ENCODE data around the gene SLC48A1.
A peak's percentile ranks its signal among the peaks of the same experiment; 100 is the strongest.

Gene SLC48A1

GRCh38 chr12:47776471-47777143 lies 3.6 kb downstream of the SLC48A1 start:
- H3K27ac ChIP-seq (replicated peaks; ENCODE audit: low read length), result no peak overlapping the region

GRCh38 chr12:47777151-47777550 lies 4.1 kb downstream of the SLC48A1 start:
- no peak overlapping the region for H3K9ac ChIP-seq (ENCODE audit: low read depth, low read length, poor library complexity)
- H3K23ac ChIP-seq (ENCODE audit: low read depth, low read length, poor library complexity), result peak overlapping the region; percentile 18
- H3K36me3 ChIP-seq (replicated peaks in 1 of 2; ENCODE audit: control insufficient read depth in 2 of 2, insufficient read depth in 2 of 2, low read length in 2 of 2), result peaks cover 6 to 15% of the 10 kb centered on the region in 2 donors
- no peak overlapping the region for H3K4ac ChIP-seq (ENCODE audit: low read length)
- no peak overlapping the region for H4K91ac ChIP-seq (ENCODE audit: low read depth, low read length, poor library complexity)
- H3K18ac ChIP-seq (ENCODE audit: low read length), result peak overlapping the region; percentile 16
- no peaks in the 10 kb centered on the region for H3K9me3 ChIP-seq (replicated peaks in 1 of 2; ENCODE audit: control insufficient read depth in 2 of 2, insufficient read depth in 1 of 2, low read depth in 1 of 2, low read length in 2 of 2)
- no CpG with 5 or more reads among the region's 1 CpG for WGBS, 2 donors (ENCODE audit: extremely low coverage in 2 of 2, insufficient read length in 2 of 2, insufficient replicate concordance in 1 of 2)
- H2BK120ac ChIP-seq (ENCODE audit: low read depth, low read length), result no peak overlapping the region
- no peak overlapping the region for H2BK12ac ChIP-seq (ENCODE audit: low read length)
- H3K27ac ChIP-seq (replicated peaks; ENCODE audit: low read length), result no peak overlapping the region
- no peak overlapping the region for H3K4me2 ChIP-seq (ENCODE audit: insufficient read depth, low read length, poor library complexity, severe bottlenecking)
- H3K4me3 ChIP-seq (ENCODE audit: low read length in 2 of 2), result no peak overlapping the region
- H2AFZ ChIP-seq (ENCODE audit: low read length), result no peak overlapping the region
- no peak overlapping the region for H2AK5ac ChIP-seq (ENCODE audit: low read depth, low read length)
- no peak overlapping the region for H2BK5ac ChIP-seq (ENCODE audit: low read length)
- H2BK15ac ChIP-seq (ENCODE audit: low read length), result no peak overlapping the region
- DNase-seq (ENCODE audit: low spot score), result no peak
- peaks cover 2 to 12% of the 10 kb centered on the region in 2 donors for H3K4me1 ChIP-seq (ENCODE audit: control insufficient read depth in 2 of 2, insufficient read depth in 1 of 2, low read depth in 1 of 2, low read length in 2 of 2)
- H3K79me1 ChIP-seq (ENCODE audit: low read depth, low read length), result no peaks in the 10 kb centered on the region
- no peak overlapping the region for H4K8ac ChIP-seq (ENCODE audit: low read depth, low read length)
- H3K27me3 ChIP-seq (ENCODE audit: control insufficient read depth in 3 of 3, insufficient read depth in 3 of 3, low read depth in 1 of 3, low read length in 3 of 3), result peaks cover 0 to 5% (median 0%) of the 10 kb centered on the region in 3 experiments
- H3K14ac ChIP-seq (ENCODE audit: low read length), result peak overlapping the region; percentile 40

More at GRCh38 chr12:47776471-47777143, 3.6 kb downstream of the SLC48A1 start:
- Histone ChIP-seq H3K18ac (ENCODE audit: low read length) (no peak overlapping the region), H3K4me1 (ENCODE audit: control insufficient read depth in 2 of 2, insufficient read depth in 1 of 2, low read depth in 1 of 2, low read length in 2 of 2) (peaks cover 2 to 12% of the 10 kb centered on the region in 2 donors), H2AK5ac (ENCODE audit: low read depth, low read length) (peak overlapping the region; percentile 26), H2BK120ac (ENCODE audit: low read depth, low read length) (no peak overlapping the region), H2AFZ (ENCODE audit: low read length) (no peak overlapping the region), H3K9ac (ENCODE audit: low read depth, low read length, poor library complexity) (no peak overlapping the region), H3K4me2 (ENCODE audit: insufficient read depth, low read length, poor library complexity, severe bottlenecking) (no peak overlapping the region), H2BK12ac (ENCODE audit: low read length) (no peak overlapping the region), H3K79me1 (ENCODE audit: low read depth, low read length) (no peaks in the 10 kb centered on the region), H2BK15ac (ENCODE audit: low read length) (no peak overlapping the region), H4K8ac (ENCODE audit: low read depth, low read length) (no peak overlapping the region), H3K23ac (ENCODE audit: low read depth, low read length, poor library complexity) (no peak overlapping the region), H3K4ac (ENCODE audit: low read length) (no peak overlapping the region), H3K27me3 (ENCODE audit: control insufficient read depth in 3 of 3, insufficient read depth in 3 of 3, low read depth in 1 of 3, low read length in 3 of 3) (peaks cover 0 to 5% (median 0%) of the 10 kb centered on the region in 3 experiments), H3K9me3 (replicated peaks in 1 of 2; ENCODE audit: control insufficient read depth in 2 of 2, insufficient read depth in 1 of 2, low read depth in 1 of 2, low read length in 2 of 2) (no peaks in the 10 kb centered on the region), H3K4me3 (ENCODE audit: low read length in 2 of 2) (no peak overlapping the region), H3K14ac (ENCODE audit: low read length) (no peak overlapping the region), H4K91ac (ENCODE audit: low read depth, low read length, poor library complexity) (no peak overlapping the region), H2BK5ac (ENCODE audit: low read length) (no peak overlapping the region), H3K36me3 (replicated peaks in 1 of 2; ENCODE audit: control insufficient read depth in 2 of 2, insufficient read depth in 2 of 2, low read length in 2 of 2) (peaks cover 4 to 10% of the 10 kb centered on the region in 2 donors)
- WGBS, 2 donors (ENCODE audit: extremely low coverage in 2 of 2, insufficient read length in 2 of 2, insufficient replicate concordance in 1 of 2), result no CpG with 5 or more reads among the region's 5 CpGs
- DNase-seq (ENCODE audit: low spot score), result no peak

- no peak overlapping the region for H3K4ac ChIP-seq (ENCODE audit: low read length)
- H4K8ac ChIP-seq (ENCODE audit: low read depth, low read length), result no peak overlapping the region
- no peak overlapping the region for H3K4me3 ChIP-seq (ENCODE audit: low read length in 2 of 2)
- no peak overlapping the region for H2AFZ ChIP-seq (ENCODE audit: low read length)
- peaks cover 2 to 12% of the 10 kb centered on the region in 2 donors for H3K4me1 ChIP-seq (ENCODE audit: control insufficient read depth in 2 of 2, insufficient read depth in 1 of 2, low read depth in 1 of 2, low read length in 2 of 2)
- H3K9me3 ChIP-seq (replicated peaks in 1 of 2; ENCODE audit: control insufficient read depth in 2 of 2, insufficient read depth in 1 of 2, low read depth in 1 of 2, low read length in 2 of 2), result no peaks in the 10 kb centered on the region
- H3K79me1 ChIP-seq (ENCODE audit: low read depth, low read length), result no peaks in the 10 kb centered on the region
- peaks cover 8 to 23% of the 10 kb centered on the region in 2 donors for H3K36me3 ChIP-seq (replicated peaks in 1 of 2; ENCODE audit: control insufficient read depth in 2 of 2, insufficient read depth in 2 of 2, low read length in 2 of 2)
- no peak overlapping the region for H3K27ac ChIP-seq (replicated peaks; ENCODE audit: low read length)
- H3K14ac ChIP-seq (ENCODE audit: low read length), result no peak overlapping the region
- WGBS, 2 donors (ENCODE audit: extremely low coverage in 2 of 2, insufficient read length in 2 of 2, insufficient replicate concordance in 1 of 2), result no CpG with 5 or more reads among the region's 9 CpGs
- H2AK5ac ChIP-seq (ENCODE audit: low read depth, low read length), result no peak overlapping the region
- no peak for DNase-seq (ENCODE audit: low spot score)
- H2BK15ac ChIP-seq (ENCODE audit: low read length), result no peak overlapping the region
- H3K23ac ChIP-seq (ENCODE audit: low read depth, low read length, poor library complexity), result peak overlapping the region; percentile 52
- no peak overlapping the region for H3K18ac ChIP-seq (ENCODE audit: low read length)
- no peak overlapping the region for H2BK120ac ChIP-seq (ENCODE audit: low read depth, low read length)
- H2BK5ac ChIP-seq (ENCODE audit: low read length), result no peak overlapping the region
- peak overlapping the region; percentile 45 for H3K9ac ChIP-seq (ENCODE audit: low read depth, low read length, poor library complexity)
- H3K27me3 ChIP-seq (ENCODE audit: control insufficient read depth in 3 of 3, insufficient read depth in 3 of 3, low read depth in 1 of 3, low read length in 3 of 3), result peaks cover 0 to 5% (median 0%) of the 10 kb centered on the region in 3 experiments
- H3K4me2 ChIP-seq (ENCODE audit: insufficient read depth, low read length, poor library complexity, severe bottlenecking), result no peak overlapping the region
- H4K91ac ChIP-seq (ENCODE audit: low read depth, low read length, poor library complexity), result no peak overlapping the region
- no peak overlapping the region for H2BK12ac ChIP-seq (ENCODE audit: low read length)
Observed at GRCh38 chr12:47777741-47778558, 4.9 kb downstream of the SLC48A1 start.

- H3K9ac ChIP-seq (ENCODE audit: low read depth, low read length, poor library complexity), result peak overlapping the region; percentile 5
- no peak for DNase-seq (ENCODE audit: low spot score)
- H3K4me1 ChIP-seq (ENCODE audit: control insufficient read depth in 2 of 2, insufficient read depth in 1 of 2, low read depth in 1 of 2, low read length in 2 of 2), result peaks cover 2 to 9% of the 10 kb centered on the region in 2 donors
- no peaks in the 10 kb centered on the region for H3K9me3 ChIP-seq (replicated peaks in 1 of 2; ENCODE audit: control insufficient read depth in 2 of 2, insufficient read depth in 1 of 2, low read depth in 1 of 2, low read length in 2 of 2)
- H3K14ac ChIP-seq (ENCODE audit: low read length), result no peak overlapping the region
- peaks cover 11 to 32% of the 10 kb centered on the region in 2 donors for H3K36me3 ChIP-seq (replicated peaks in 1 of 2; ENCODE audit: control insufficient read depth in 2 of 2, insufficient read depth in 2 of 2, low read length in 2 of 2)
- H3K4ac ChIP-seq (ENCODE audit: low read length), result no peak overlapping the region
- no peak overlapping the region for H3K4me2 ChIP-seq (ENCODE audit: insufficient read depth, low read length, poor library complexity, severe bottlenecking)
- H2BK12ac ChIP-seq (ENCODE audit: low read length), result no peak overlapping the region
- H2BK5ac ChIP-seq (ENCODE audit: low read length), result no peak overlapping the region
- peaks cover 0 to 1% (median 0%) of the 10 kb centered on the region in 3 experiments for H3K27me3 ChIP-seq (ENCODE audit: control insufficient read depth in 3 of 3, insufficient read depth in 3 of 3, low read depth in 1 of 3, low read length in 3 of 3)
- no peak overlapping the region for H2BK15ac ChIP-seq (ENCODE audit: low read length)
- H4K8ac ChIP-seq (ENCODE audit: low read depth, low read length), result no peak overlapping the region
- no peak overlapping the region for H4K91ac ChIP-seq (ENCODE audit: low read depth, low read length, poor library complexity)
- H2AK5ac ChIP-seq (ENCODE audit: low read depth, low read length), result no peak overlapping the region
- no peak overlapping the region for H2BK120ac ChIP-seq (ENCODE audit: low read depth, low read length)
- peak overlapping the region in 1 of 2 donors; percentile 31 for H3K4me3 ChIP-seq (ENCODE audit: low read length in 2 of 2)
- no CpG with 5 or more reads among the region's 14 CpGs for WGBS, 2 donors (ENCODE audit: extremely low coverage in 2 of 2, insufficient read length in 2 of 2, insufficient replicate concordance in 1 of 2)
- no peaks in the 10 kb centered on the region for H3K79me1 ChIP-seq (ENCODE audit: low read depth, low read length)
- H3K18ac ChIP-seq (ENCODE audit: low read length), result no peak overlapping the region
- H3K23ac ChIP-seq (ENCODE audit: low read depth, low read length, poor library complexity), result peak overlapping the region; percentile 1
- H2AFZ ChIP-seq (ENCODE audit: low read length), result no peak overlapping the region
- no peak overlapping the region for H3K27ac ChIP-seq (replicated peaks; ENCODE audit: low read length)
Observed at GRCh38 chr12:47778881-47779280, 5.8 kb downstream of the SLC48A1 start.

Data from neuronal stem cell (in vitro differentiated cells).